ENCODE results near the gene RAPGEF4. TPM values are rescaled to one million over a fixed set of nuclear protein-coding genes. Genes with fewer than 3 reads are reported as not detected.

The RAPGEF4 gene
- total and polyA plus RNA-seq, 2 of the 8 experiments (the other 6 are each of a cell fraction or from before 2014, with no cell fraction given): 1.2 to 2.6 TPM

GRCh38 chr2:172894689-172895387 is 159.2 kb downstream of the RAPGEF4 start:
- H3K27me3 ChIP-seq (replicated peaks in 1 of 4; ENCODE audit: control insufficient read depth in 3 of 4, extremely low read depth in 1 of 4, insufficient read depth in 3 of 4, low read length in 3 of 4): no peaks in the 10 kb centered on the region
- no peaks in the 10 kb centered on the region for H3K79me1 ChIP-seq (ENCODE audit: low read depth, low read length)
- H3K4ac ChIP-seq (replicated peaks; ENCODE audit: insufficient read length, low read depth, low read length): no peak overlapping the region
- no peak overlapping the region for H3K23ac ChIP-seq (ENCODE audit: insufficient read length)
- H2BK20ac ChIP-seq (ENCODE audit: low read length): no peak overlapping the region
- no peaks in the 10 kb centered on the region for H3K4me1 ChIP-seq (replicated peaks in 1 of 4; ENCODE audit: control insufficient read depth in 3 of 4, insufficient read depth in 4 of 4, low read length in 3 of 4)
- no peak overlapping the region for H2BK120ac ChIP-seq (replicated peaks; ENCODE audit: low read depth, low read length)
- TF ChIP-seq HDAC6 (IDR thresholded peaks at IDR 0.05; ENCODE audit: low read depth, low read length) (no peak), EGR1 (IDR thresholded peaks at IDR 0.05; ENCODE audit: borderline replicate concordance, low read depth, low read length) (no peak), BCL11A (IDR thresholded peaks at IDR 0.05; ENCODE audit: low read depth in 2 of 2, low read length in 2 of 2) (no peak)
- 90% methylated on average over 7 of the region's 7 CpGs; no CpG with 5 or more reads in 1 of the 2 experiments for WGBS, 2 experiments (ENCODE audit: extremely low coverage in 1 of 2, insufficient coverage in 1 of 2, insufficient read length in 1 of 2, insufficient replicate concordance in 2 of 2, low coverage in 1 of 2, low lambda C conversion rate in 2 of 2, missing lambda C conversion rate in 1 of 2)
- H4K8ac ChIP-seq (ENCODE audit: extremely low read depth, insufficient read depth, low read length): no peak overlapping the region
- CTCF ChIA-PET (ENCODE audit: partially characterized antibody): interaction anchor here (1.1 to 3.2 kb wide), 3 partner anchors 14 to 37 kb away, joined by 3 to 10 read pairs (median 5); no protein-coding TSS in a partner anchor
- no peaks in the 10 kb centered on the region for H3K23me2 ChIP-seq (ENCODE audit: low read depth, low read length)
- H3K4me3 ChIP-seq (ENCODE audit: extremely low read depth in 1 of 4, insufficient read depth in 2 of 4, low read depth in 3 of 4, low read length in 4 of 4): no peak overlapping the region
- no peaks in the 10 kb centered on the region for H3K9me3 ChIP-seq (ENCODE audit: insufficient read depth in 2 of 2, low read depth in 1 of 2, low read length in 1 of 2)
- no peak overlapping the region for H2BK15ac ChIP-seq (ENCODE audit: low read length)
- H4K20me1 ChIP-seq (replicated peaks in 1 of 2; ENCODE audit: control insufficient read depth in 1 of 2, insufficient read depth in 2 of 2, low read length in 2 of 2): no peaks in the 10 kb centered on the region
- no peak overlapping the region for H3K27ac ChIP-seq (ENCODE audit: low read depth, low read length)
- no peak overlapping the region for H2AFZ ChIP-seq (ENCODE audit: low read length)
- no peak overlapping the region for H2BK12ac ChIP-seq (ENCODE audit: low read depth, low read length)
- no peak for DNase-seq (ENCODE audit: low read depth in 1 of 2, low spot score in 2 of 2)
- no peak overlapping the region for H4K91ac ChIP-seq (replicated peaks; ENCODE audit: insufficient read length, low read length)
- no peak overlapping the region for H2BK5ac ChIP-seq (ENCODE audit: low read depth, low read length)
- POLR2A ChIA-PET (ENCODE audit: partially characterized antibody): no interaction called here
- H3K18ac ChIP-seq (ENCODE audit: extremely low read depth, low read length): no peak overlapping the region
- no peak overlapping the region for H4K5ac ChIP-seq (ENCODE audit: insufficient read length, low read depth, low read length)
- FAIRE-seq: no peak
- H3K9ac ChIP-seq (replicated peaks in 1 of 4; ENCODE audit: extremely low read depth in 1 of 4, low read depth in 3 of 4, low read length in 3 of 4): no peak overlapping the region
- H3K36me3 ChIP-seq (ENCODE audit: control insufficient read depth in 2 of 4, insufficient read depth in 4 of 4, low read length in 3 of 4): no peaks in the 10 kb centered on the region
- no peaks in the 10 kb centered on the region for H3K79me2 ChIP-seq (ENCODE audit: control insufficient read depth in 1 of 2, insufficient read depth in 2 of 2, low read length in 2 of 2)
- H3K14ac ChIP-seq (ENCODE audit: insufficient read length): no peak overlapping the region
- H2AK5ac ChIP-seq (ENCODE audit: low read depth, low read length): no peak overlapping the region
- H3K4me2 ChIP-seq (ENCODE audit: insufficient read depth in 1 of 2, low read depth in 2 of 2, low read length in 2 of 2): no peak overlapping the region
- H3K56ac ChIP-seq (replicated peaks; ENCODE audit: insufficient read length, low read depth, low read length): no peak overlapping the region

Data from H1 (cell line).